A549 (cell line): Measurements from ENCODE around the gene GRID2.

Experiments used
- POLR2A ChIP-seq: IDR thresholded peaks from 2 replicates; pipeline ENCODE4 v1.6.1; 2012; ENCODE audit warnings: mild to moderate bottlenecking, low read length
- ZFP36 ChIP-seq: fragments of 450-650 bp; IDR thresholded peaks from 2 replicates; pipeline ENCODE4 v1.6.1; 2014; ENCODE audit warnings: borderline replicate concordance; ENCODE audit not compliant: partially characterized antibody
- TF ChIP-seq, protein P1 (sequence below): IDR thresholded peaks from 2 replicates; pipeline ENCODE4 v1.6.1; 2012

DNA sequence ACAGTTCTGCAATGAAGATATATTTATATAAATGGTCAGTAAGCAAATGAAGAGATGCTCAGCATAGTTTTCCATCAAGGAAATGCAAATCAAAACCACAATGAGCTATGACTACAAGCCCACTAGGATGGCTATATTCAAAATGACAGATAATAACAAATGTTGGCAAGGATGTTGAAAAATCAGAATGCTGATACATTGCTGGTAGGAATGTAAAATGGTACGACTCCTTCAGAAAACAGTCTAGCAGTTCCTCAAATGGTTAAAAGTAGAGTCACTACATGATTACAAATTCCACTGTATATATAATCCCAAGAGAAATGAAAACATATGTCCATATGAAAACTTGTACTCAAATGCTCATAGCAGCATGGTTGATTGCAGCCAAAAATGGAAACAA lies 1099.8 kb downstream of the GRID2 start:
- TF ChIP-seq, protein P1, sequence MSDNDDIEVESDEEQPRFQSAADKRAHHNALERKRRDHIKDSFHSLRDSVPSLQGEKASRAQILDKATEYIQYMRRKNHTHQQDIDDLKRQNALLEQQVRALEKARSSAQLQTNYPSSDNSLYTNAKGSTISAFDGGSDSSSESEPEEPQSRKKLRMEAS, result no peak
- TF ChIP-seq POLR2A, result no peak
- TF ChIP-seq ZFP36, result no peak
